GM15510 (cell line): ENCODE measurements around the gene TRIO.

Source experiments
- POLR2A ChIP-seq: IDR thresholded peaks from 3 replicates; pipeline ENCODE4 v1.6.1; 2011; ENCODE audit warnings: borderline replicate concordance; ENCODE audit not compliant: insufficient read length; ENCODE audit errors: extremely low read depth

TRIO gene

DNA sequence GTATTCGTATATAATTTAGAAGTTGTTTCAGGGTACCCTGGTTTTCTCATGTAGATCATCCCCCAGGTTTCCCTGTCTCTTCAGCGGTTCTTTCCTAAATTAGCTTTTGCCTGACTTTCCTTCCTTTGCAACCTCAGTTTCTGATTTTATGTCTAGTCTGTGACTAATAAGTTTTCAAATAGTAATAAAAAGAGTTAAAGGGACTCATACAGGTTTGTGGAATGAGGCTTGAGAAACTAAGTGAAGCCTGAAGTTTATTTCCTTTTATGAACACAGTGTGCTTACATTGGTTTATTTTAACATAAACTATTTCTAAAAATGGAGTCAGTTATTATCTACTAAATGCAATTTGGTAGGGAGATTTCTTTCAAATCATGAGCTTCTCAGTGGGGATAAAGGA is 96.8 kb downstream of the TRIO start:
- no peak for TF ChIP-seq POLR2A

DNA sequence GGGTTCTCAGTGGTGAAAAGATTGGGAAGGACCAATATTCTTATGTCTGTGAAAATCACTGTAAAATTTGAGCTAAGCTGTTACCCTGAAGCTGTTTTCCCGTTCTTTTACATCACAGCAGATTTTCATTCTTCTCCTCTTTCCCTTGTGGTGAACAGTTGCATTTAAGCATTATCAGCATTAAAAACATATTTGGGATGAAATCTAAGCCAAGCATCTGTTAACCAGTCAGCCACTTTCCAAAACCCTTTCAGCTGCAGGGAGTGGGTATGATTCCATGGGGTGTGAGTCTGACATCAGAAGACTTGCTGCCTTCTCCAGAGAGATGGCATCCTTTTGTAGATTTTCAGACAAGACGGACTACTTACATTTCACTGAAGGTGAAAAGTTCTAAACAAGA is 97.2 kb downstream of the TRIO start:
- TF ChIP-seq POLR2A, result no peak

DNA sequence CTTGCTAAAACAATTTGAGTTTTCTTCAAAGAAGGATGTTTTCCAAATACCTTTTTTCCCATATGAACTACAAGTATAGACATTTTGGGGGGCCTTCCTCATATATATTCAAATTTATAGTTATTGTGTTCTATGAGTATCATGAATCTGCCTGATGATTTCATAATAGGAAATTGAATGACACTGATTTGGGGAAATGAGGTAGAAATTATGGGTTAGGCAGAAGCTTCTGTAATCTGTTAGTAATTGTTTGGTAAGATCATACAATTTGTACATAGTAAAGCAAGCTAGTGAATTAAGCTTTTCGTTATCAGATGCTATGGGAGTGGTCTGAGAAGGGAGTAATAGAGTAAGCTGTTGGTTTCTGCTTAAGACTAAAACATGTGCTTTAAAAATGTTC is 98.0 kb downstream of the TRIO start:
- TF ChIP-seq POLR2A, result no peak

DNA sequence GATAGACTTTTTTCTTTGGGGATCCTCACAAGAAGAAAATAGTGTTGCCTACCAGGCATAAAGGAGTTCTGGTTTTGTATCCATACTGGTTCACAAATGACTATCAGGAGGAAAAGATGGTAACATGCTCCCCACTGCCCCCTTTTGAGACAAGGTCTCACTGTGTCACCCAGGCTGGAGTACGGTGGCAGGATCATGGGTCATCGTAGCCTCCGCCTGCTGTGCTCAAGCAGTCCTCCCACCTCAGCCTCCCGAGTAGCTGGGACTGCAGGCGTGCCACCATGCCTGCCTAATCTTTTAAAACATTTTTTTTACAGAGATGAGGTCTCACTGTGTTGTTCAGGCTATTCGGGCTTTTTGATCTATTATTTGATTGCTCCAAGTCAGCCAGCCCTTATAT is 99.3 kb downstream of the TRIO start:
- no peak for TF ChIP-seq POLR2A

DNA sequence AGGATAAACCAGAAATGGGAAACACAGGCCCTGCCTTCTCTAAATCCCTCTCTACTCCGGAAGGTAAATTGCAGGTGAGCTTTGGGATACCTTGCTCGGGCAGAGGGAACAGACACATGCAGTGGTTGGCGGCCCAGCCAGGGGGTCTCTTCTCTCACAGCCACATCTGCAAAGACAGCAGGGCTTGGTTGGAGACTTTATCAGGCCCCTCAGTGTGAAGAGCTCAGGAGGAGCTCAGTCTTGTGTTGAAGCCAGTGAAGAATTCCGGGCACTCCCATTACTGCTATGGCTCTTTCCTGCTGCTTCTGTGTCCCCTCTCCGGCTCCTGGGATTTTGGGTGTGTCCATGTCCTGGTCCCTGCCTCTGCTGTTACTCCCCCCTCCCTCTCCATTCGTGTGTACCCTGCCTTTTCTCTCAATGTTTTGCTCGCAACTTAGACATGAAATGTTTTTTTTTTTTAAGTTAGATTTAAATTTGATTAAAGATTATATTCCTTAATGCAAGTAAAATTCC is 99.8 kb downstream of the TRIO start:
- TF ChIP-seq POLR2A, result no peak

DNA sequence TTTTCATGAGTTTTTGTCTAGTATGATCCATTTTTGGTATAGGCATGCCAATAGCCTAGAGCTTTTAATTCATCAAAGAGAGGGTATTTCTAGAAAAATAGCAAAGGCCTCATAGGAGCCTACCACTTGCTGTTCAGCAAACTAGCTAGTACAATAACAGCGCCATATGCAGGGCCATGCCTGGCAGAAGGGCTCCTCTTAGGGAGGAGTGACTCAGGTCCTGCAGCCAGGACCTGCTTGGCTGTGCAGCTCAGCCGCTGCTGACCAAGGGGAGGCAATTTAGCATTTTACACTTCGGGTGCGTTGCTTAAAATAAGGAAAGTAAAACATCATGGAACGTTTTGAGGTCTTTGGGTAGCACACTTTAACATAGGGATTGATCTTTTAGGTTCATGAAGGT is 100.6 kb downstream of the TRIO start:
- no peak for TF ChIP-seq POLR2A

DNA sequence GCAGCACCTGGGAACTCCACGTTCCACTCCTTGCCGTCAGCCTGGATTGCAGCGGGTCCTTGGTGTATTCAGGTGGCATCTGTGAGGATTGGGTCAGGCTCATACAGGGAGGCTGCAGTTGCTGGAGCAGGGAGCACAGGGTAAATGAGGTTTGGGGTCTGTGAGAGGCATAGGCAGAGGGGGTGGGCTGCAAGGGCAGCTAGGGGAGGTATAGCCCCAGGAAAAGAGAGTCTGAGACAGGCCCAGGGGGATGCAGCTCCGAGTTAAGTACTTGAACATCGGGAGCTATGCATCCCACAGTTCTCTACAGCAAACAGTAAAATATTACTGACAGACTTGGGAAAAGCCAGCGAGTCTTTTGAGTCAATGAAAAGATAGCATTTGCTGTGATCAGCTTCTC is 101.6 kb downstream of the TRIO start:
- no peak for TF ChIP-seq POLR2A

DNA sequence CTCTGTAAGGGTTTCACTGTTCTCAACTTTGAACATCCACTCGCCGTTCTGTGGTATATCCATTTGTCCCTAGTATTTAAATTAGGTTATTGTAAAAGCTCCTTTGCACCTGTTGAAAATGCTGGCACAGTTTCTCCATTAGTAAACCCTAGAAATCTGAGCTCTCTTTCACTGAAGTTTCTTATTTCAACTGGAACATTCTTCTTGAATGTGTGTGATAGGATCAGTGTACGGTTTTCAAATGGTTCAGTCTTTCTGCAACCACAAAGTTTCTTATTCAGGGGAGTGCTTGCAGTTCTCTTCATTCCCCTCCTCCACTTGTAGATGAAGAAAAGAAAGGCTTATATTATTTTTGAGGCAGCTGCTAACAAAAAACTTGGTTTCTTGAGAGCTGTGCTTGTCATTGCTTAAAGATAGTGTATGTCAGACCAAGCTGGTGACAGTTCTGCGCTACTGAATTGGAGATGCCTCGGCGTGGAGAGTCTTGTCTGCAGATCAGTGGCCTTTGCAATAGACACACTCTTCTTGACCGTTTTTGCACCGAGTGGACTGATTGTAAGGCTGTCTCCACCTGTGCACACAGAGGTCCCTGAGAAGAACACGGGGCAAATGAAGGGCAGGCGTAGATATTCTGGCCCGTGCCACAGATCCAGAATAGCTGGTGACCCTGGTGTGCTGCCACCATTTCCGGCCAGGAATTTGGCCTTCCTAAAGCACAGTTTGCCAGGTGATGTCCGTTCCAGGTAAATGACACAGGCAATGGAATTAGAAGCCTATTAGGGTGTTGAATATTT is 102.2 kb downstream of the TRIO start:
- no peak for TF ChIP-seq POLR2A

DNA sequence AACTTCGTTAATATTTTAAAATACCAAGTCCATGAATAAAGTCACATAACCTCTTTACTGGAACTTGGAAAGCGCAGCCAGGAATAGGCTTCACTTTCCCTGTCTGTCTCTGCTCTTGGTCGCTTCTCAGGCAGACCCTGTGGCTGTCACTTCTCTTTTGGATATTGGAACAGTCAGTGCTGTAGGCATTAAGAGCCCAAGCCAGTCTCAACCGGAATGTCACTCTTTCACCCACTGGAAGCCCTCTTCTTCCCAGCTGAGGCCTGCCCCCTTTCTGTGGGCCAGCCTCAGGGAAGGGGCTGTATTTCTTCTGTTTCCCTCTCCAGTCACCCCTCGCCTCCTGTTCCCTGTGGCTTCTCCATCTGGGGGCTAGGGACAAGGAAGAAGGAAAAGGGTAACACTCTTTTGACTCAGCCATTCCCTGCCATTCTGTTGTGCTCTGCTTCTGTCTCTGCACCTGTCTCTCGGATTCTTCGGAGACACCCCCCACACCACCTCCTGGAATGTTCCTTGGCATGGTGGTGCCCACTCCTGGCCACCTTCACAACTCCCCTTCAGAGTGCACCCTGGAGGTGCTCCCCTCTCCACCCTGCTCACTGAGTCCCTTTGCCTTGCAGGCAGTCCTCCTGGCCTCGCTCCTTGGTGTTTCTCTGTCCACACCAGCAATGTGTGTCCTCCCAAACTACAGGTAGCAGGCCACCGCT is 103.4 kb downstream of the TRIO start:
- TF ChIP-seq POLR2A, result no peak

DNA sequence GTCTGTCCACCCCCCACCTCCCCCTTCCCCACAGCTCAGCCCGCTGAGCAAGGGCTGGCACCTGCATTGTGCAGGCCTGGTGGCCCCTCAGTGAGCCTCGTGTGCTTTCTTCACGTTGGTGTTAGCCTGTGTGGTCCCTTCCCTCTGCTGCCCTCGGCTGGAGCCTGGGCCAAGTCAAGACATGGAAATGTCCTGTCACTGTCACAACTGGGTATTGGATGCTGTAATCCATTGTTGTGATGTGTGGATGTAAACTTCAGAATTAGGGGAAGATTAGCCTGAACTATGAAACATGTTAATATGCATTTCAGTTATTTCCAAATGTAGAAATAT is 103.9 kb downstream of the TRIO start:
- TF ChIP-seq POLR2A, result no peak

DNA sequence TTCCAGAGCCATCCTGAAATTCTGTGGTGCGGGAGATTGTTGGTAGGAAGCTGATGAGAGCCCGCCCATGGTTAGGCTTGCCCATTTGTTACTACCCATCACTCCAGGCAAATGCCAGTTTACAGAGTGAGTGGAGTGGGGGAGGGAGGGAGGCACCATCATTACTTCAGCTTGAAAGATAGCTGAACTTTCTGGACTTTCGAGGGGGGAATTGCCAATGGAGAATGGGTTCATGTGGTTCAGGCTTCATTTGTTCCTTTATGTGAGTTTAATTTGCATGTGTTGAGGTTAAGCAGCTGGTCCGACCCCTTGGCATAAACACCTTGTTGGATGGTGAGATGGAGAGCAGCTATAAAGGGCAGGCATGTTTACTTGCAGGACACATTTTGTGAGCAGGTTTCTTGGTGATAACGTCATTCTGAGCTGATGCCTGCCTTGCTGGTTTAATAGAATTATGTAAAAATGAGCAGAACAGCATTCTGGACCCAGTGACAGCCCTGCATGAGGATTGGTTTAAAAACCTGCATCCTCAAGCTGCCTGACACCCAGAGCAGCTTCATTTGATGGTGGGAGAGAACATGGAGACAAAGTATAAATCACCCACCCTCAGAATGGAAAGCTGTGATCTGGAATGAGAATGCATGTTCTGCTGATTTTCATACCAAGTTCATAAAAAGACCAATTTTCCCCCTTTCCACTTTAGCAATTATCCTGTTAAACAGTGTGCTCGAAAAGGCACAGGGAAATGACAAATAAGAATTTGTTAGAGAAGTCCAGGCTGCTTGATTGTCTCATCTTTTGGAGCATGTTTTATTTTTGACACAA is 106.3 kb downstream of the TRIO start:
- TF ChIP-seq POLR2A, result no peak

DNA sequence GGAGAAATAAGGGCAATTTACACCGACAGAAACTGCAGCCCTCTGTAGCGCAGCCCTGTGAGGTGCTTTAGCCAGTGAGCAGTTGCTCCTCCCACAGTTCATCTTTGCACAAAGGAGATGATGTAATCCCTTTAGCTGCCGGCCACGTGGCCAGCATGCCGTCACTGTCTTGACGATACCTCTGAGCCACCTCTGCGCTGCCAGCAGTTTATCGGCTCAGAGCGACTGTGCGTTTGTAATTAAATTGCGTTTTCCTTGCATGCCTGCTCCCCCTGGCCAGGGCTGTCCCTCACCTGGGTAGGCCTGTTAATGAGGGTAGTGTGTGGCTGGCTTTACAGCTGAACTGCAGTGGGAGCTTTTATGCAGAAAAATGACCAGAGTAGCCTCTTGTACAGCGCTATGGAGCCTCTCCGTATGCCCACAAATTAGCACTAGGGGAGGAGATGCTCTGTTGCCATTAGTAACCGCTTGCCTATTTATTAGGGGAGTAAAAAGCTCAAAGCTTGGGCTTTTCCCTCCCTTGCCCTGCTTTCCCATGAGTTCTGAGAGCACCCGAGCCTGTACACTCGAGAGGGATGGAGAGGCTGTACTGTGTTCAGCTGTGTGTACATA is 107.0 kb downstream of the TRIO start:
- TF ChIP-seq POLR2A, result no peak

DNA sequence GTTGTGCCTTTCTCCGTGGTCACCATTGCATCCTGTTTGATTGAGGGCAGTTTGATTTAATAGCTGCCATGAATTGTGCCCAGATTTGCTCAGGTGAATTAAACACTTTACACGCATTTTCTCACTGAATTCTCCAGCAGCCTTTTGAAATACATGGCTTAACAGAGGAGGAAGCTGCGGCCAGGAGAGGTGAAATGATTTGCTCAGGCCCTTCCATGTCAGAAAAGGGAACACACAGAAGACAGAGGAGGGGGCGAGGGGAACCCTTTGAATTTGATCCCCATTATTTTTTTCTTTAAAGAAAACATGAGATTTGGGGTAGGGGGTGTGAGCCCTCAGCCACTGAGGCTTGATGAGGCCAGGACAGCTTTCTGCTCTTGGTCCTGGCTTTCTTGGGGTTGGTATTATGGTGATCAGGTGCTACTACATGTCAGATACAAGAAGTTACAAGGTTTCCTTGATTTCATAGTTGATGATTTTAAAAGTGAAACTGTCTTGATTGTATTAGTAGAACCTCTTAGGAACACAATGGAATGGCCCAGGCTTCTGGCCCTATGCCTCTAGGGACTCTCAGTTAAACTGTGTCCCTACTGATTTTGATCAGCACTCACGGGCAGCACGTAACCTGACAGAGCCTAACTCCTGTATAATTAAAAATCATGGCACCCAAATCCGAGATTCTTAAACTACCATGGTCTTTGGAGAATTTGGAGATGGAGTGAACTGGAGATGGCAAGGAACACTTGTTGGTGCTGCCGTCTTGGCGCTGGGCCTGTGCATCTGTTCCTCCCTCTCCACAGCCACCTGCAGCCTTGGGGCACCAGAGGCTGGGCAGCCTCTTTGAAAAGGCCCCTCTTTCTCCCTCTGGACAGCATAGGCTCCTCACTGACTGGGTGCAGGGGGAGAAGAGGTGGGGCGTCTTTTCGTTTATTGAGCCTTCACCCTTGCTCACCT is 107.9 kb downstream of the TRIO start:
- no peak for TF ChIP-seq POLR2A

DNA sequence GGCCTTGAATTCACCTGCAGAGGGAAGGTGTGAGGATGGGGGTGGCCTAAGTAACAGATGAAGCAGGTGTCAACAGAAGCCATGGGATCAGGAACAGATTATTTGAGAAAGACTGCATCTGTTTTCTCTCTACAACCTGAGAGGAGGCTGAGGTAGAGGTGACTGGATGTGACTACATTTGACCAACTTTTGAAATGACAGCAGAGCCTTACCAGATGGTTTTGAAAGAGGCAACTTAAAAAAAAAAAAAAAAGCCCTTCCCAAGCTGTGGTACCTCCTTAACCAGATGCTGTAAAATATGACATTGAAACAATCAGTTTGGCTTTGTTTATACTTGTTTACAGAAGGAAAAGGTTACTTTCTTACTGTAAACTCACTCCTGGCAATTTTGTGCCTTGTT is 108.6 kb downstream of the TRIO start:
- no peak for TF ChIP-seq POLR2A

DNA sequence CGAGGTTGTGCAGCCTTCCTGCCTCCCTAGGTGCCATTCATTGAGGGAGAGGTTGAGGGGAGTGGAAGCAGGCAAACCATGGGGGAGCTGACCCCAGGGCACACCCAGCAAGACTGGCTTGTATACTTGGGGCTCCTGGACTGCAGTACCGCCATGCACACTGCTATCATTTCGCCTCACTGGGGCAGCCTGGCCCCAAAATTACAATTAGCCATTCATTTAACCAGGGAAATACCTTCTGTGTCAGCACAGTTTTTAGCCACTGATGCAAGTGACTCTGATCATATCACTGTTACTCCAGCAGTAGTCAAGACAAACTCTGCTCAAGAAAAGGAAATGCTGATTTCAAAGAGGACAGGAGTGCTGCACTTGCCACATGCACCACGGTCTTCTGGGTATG is 109.7 kb downstream of the TRIO start:
- no peak for TF ChIP-seq POLR2A

DNA sequence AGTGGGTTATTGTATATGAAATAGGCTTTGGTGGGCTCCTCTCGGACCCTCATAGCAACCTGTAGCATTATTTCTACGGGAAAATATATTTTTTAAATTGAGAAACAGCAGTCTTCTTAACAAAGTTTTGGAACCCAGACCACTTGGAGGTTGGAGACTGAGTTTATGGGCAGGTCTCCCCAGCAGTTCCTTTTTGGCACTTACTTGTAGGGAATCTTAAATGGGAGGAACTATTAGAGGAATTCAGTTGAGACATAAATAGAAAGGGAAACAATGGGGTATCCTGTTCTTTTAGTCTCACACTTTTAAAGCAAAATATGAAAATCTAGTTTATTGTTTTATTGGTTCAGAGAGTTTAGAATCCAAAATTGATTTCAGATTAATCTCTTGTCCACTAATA is 111.5 kb downstream of the TRIO start:
- TF ChIP-seq POLR2A, result no peak
